HG03175 (cell line): ENCODE data around the gene FBXL17.
"Not testable (repeated sequence)": the region's sequence is repeated elsewhere in the genome, so short reads cannot be mapped to it uniquely, and the experiment has no call there.

Experiments
- ATAC-seq: cut with Tn5 transposase; IDR thresholded peaks from one replicate; pipeline ENCODE4 v1.9.1; 2021; ENCODE audit warnings: mild to moderate bottlenecking, moderate library complexity; ENCODE audit not compliant: unreplicated experiment

FBXL17 gene

GRCh38 chr5:108381954-108382783 lies at the start of gene FBXL17:
Gene FBXL17 (minus strand): TSS chr5:108382098.
- peak; percentile 77 for ATAC-seq

GRCh38 chr5:108430931-108431608 lies 49.2 kb upstream of the FBXL17 start:
- ATAC-seq, result no peak

- ATAC-seq, result no peak
These were observed 39.8 kb upstream of the FBXL17 start for GRCh38 chr5:108421713-108422112.

- ATAC-seq, result no peak
These were observed 38.9 kb upstream of the FBXL17 start for GRCh38 chr5:108420755-108421154.

- ATAC-seq, result no peak
These were observed 38.3 kb upstream of the FBXL17 start for GRCh38 chr5:108420158-108420557.

GRCh38 chr5:108418197-108418596 lies 36.3 kb upstream of the FBXL17 start:
- ATAC-seq, result no peak

GRCh38 chr5:108417166-108417670 lies 35.3 kb upstream of the FBXL17 start:
- no peak for ATAC-seq

GRCh38 chr5:108415726-108416125 lies 33.8 kb upstream of the FBXL17 start:
- ATAC-seq, result no peak

- ATAC-seq, result no peak
These were observed 27.9 kb upstream of the FBXL17 start for GRCh38 chr5:108409786-108410185.

GRCh38 chr5:108405201-108405600 lies 23.3 kb upstream of the FBXL17 start:
- ATAC-seq, result not testable (repeated sequence)

- no peak for ATAC-seq
These were observed 17.1 kb upstream of the FBXL17 start for GRCh38 chr5:108398964-108399363.

- not testable (repeated sequence) for ATAC-seq
These were observed 14.9 kb upstream of the FBXL17 start for GRCh38 chr5:108396837-108397236.

GRCh38 chr5:108387758-108388157 lies 5.9 kb upstream of the FBXL17 start:
- no peak for ATAC-seq

GRCh38 chr5:108386345-108387061 lies 4.6 kb upstream of the FBXL17 start:
- ATAC-seq, result no peak

- ATAC-seq, result no peak
These were observed 2.8 kb upstream of the FBXL17 start for GRCh38 chr5:108384741-108385140.

GRCh38 chr5:108382784-108383330 lies 959 bp upstream of the FBXL17 start:
- peak; percentile 8 for ATAC-seq

- ATAC-seq, result peak; percentile 52
These were observed 446 bp downstream of the FBXL17 start for GRCh38 chr5:108381350-108381953.

GRCh38 chr5:108380531-108381349 lies 1.2 kb downstream of the FBXL17 start:
- peak; percentile 25 for ATAC-seq

- no peak for ATAC-seq
These were observed 2.0 kb downstream of the FBXL17 start for GRCh38 chr5:108379722-108380530.
